HepG2 (cell line): ENCODE measurements around the gene TICAM2. TPM values are rescaled to one million over a fixed set of nuclear protein-coding genes. Genes with fewer than 3 reads are reported as not detected.

Experiments
- ARID2 ChIP-seq: sonication (generic); formaldehyde crosslinking; IDR thresholded peaks from 2 replicates; pipeline ENCODE4 v1.8.1; 2022; ENCODE audit warnings: mild to moderate bottlenecking, missing genetic modification reagents, borderline replicate concordance
- CBX1 ChIP-seq: IDR thresholded peaks from one replicate; pipeline ENCODE4 v1.6.1; 2016; ENCODE audit warnings: antibody characterized with exemption, low read depth
- IKZF4 ChIP-seq: sonication (generic); formaldehyde crosslinking; IDR thresholded peaks from 2 replicates; pipeline ENCODE4 v1.5.1; 2020; ENCODE audit warnings: borderline replicate concordance, mild to moderate bottlenecking, low read depth, missing genetic modification reagents; ENCODE audit errors: not compliant biosample characterization
- NFATC3 ChIP-seq: sonication (generic); formaldehyde crosslinking; IDR thresholded peaks from 2 replicates; pipeline ENCODE4 v1.5.1; 2020; ENCODE audit warnings: mild to moderate bottlenecking, missing genetic modification reagents
- RAD51 ChIP-seq: fragments of 450-650 bp; IDR thresholded peaks from 2 replicates; pipeline ENCODE4 v1.6.1; 2016; ENCODE audit warnings: borderline replicate concordance
- RFX5 ChIP-seq: IDR thresholded peaks from 2 replicates; pipeline ENCODE4 v1.6.1; 2011; ENCODE audit warnings: low read depth, low read length, improper control_type of control experiment
- RFXAP ChIP-seq: sonication (generic); formaldehyde crosslinking; IDR thresholded peaks from 2 replicates; pipeline ENCODE4 v1.4.0; 2020; ENCODE audit warnings: missing genetic modification reagents, borderline replicate concordance
- SALL1 ChIP-seq: sonication (generic); formaldehyde crosslinking; IDR thresholded peaks from 2 replicates; pipeline ENCODE4 v1.8.0; 2022; ENCODE audit warnings: mild to moderate bottlenecking, missing genetic modification reagents
- SCMH1 ChIP-seq: sonication (generic); formaldehyde crosslinking; IDR thresholded peaks from 2 replicates; pipeline ENCODE4 v1.9.0; 2021; ENCODE audit warnings: missing genetic modification reagents, mild to moderate bottlenecking, borderline replicate concordance
- SUZ12 ChIP-seq: fragments of 150-350 bp; IDR thresholded peaks from 2 replicates; pipeline ENCODE4 v1.6.1; 2014; ENCODE audit warnings: low read depth, low read length
- YEATS4 ChIP-seq: sonication (generic); formaldehyde crosslinking; IDR thresholded peaks from 2 replicates; pipeline ENCODE4 v1.4.0; 2020; ENCODE audit warnings: missing genetic modification reagents, borderline replicate concordance
- ZNF124 ChIP-seq: sonication (generic); formaldehyde crosslinking; IDR thresholded peaks from 2 replicates; pipeline ENCODE4 v1.4.0; 2020; ENCODE audit warnings: missing genetic modification reagents
- ZNF317 ChIP-seq: sonication (generic); formaldehyde crosslinking; IDR thresholded peaks from 2 replicates; pipeline ENCODE4 v1.5.0; 2020; ENCODE audit warnings: mild to moderate bottlenecking, missing genetic modification reagents
- ZNF615 ChIP-seq: sonication (generic); formaldehyde crosslinking; IDR thresholded peaks from 2 replicates; pipeline ENCODE4 v1.5.0; 2020; ENCODE audit warnings: mild to moderate bottlenecking, missing genetic modification reagents, borderline replicate concordance
- ZNF761 ChIP-seq: sonication (generic); formaldehyde crosslinking; conservative IDR thresholded peaks from 2 replicates; pipeline ENCODE4 v1.4.0; 2020; ENCODE audit warnings: mild to moderate bottlenecking, missing genetic modification reagents
- polyA plus RNA-seq, 8 experiments: library from polyadenylated mRNA; depleted of rRNA in 3 of 8; stranded (reverse) in 7 of 8; unstranded in 1 of 8; fragments of >200 nt; fragmentation: Illumina TruSeq in 4 of 8; extraction: Trizol in 4 of 8; gene quantifications; 2 replicates each; pipeline versions ENCODE4 v1.2.1 to v1.2.3, GENCODE V29; 2011 to 2016; ENCODE audit warnings: low read depth in 4 of 8, missing spikeins in 1 of 8, mixed read lengths in 1 of 8; ENCODE audit not compliant: insufficient read depth in 1 of 8
- total RNA-seq, 5 experiments: library from RNA; depleted of rRNA; stranded (reverse); fragments of >200 nt; fragmentation: Illumina TruSeq; extraction: Trizol; gene quantifications; 2 replicates each; pipeline ENCODE4 v1.2.3, GENCODE V29; 2016; ENCODE audit warnings: low read depth in 1 of 5
- TF ChIP-seq, protein P1 (sequence below): sonication (generic); formaldehyde crosslinking; IDR thresholded peaks from 2 replicates; pipeline ENCODE4 v1.8.1; 2023; ENCODE audit warnings: mild to moderate bottlenecking, missing genetic modification reagents, borderline replicate concordance
- TF ChIP-seq, protein P2 (sequence below): sonication (generic); formaldehyde crosslinking; IDR thresholded peaks from 2 replicates; pipeline ENCODE4 v1.4.0; 2020; ENCODE audit warnings: missing genetic modification reagents
- TF ChIP-seq, protein P3 (sequence below): sonication (generic); formaldehyde crosslinking; IDR thresholded peaks from 2 replicates; pipeline ENCODE4 v1.8.0; 2022; ENCODE audit warnings: missing genetic modification reagents, mild to moderate bottlenecking, moderate library complexity, borderline replicate concordance
- TF ChIP-seq, protein P4 (sequence below): sonication (generic); formaldehyde crosslinking; IDR thresholded peaks from 2 replicates; pipeline ENCODE4 v1.8.1; 2022; ENCODE audit warnings: low read depth, mild to moderate bottlenecking, missing genetic modification reagents
- TF ChIP-seq, protein P5 (sequence below): IDR thresholded peaks from 2 replicates; pipeline ENCODE4 v1.6.1; 2012; ENCODE audit warnings: inconsistent platforms
- TF ChIP-seq, protein P6 (sequence below): IDR thresholded peaks from 2 replicates; pipeline ENCODE4 v1.6.1; 2016; ENCODE audit warnings: low read depth

Gene TICAM2
- total and polyA plus RNA-seq, 2 of the 13 experiments (the other 11 are each of a cell fraction or from before 2014, with no cell fraction given): 0.04 TPM; not detected in 1

DNA sequence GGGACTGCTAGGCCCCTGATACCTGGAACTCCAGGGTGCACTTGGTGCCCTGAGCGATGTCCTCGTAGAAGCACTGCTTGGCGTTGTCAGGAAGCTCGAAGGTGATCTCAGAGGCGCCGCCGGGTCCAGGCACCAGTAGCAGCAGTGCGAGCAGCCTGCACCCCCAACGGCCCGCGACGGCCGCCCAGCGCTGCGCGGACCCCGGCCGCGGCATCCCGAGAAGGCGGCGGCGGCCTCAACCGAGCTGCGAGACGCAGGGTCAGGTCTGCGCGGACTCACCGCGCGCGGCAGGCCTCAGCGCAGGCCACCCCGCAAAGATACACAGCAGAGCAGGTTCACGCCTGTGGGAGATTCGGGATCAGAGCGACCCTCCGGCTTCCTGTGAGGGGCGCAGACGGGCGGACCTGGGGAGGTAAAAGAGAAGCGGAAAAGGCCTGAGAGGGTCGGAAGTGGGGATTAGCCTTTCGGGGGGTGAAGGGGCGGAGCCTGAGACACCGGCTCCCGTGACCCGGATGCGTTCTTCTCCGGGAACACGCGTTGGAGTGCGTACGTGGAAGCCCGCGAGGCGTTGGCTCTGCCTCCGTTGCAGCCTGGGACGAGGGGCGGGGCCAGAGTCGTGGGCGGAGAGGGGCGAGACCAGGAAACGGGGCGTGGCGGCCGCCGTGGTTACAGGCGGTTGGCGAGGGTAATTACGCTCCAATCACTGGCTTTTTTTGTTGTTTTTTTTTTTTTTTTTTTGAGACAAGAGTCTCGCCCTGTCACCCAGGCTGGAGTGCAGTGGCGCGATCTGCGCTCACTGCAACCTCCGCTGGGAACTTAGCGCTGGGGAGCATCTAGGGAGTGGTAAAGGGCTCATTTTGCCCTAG is 23.5 kb upstream of the TICAM2 start, which contains the start of gene TMED7 (continued):
- TF ChIP-seq SCMH1 (CRISPR knock-in tag) (no peak), RAD51 (no peak), SUZ12 (no peak), NFATC3 (0 out of 2 replicates have a peak, but pooled peaks have one; percentile 59), RFX5 (no peak), RFXAP (CRISPR knock-in tag) (no peak), ZNF124 (CRISPR knock-in tag) (peak; percentile 75; the same call in 1 of the 2 replicates), ZNF761 (CRISPR knock-in tag) (no peak), CBX1 (no peak), YEATS4 (CRISPR knock-in tag) (peak; percentile 98), ZNF615 (CRISPR knock-in tag) (no peak), ZNF317 (CRISPR knock-in tag) (no peak), ARID2 (CRISPR knock-in tag) (no peak), IKZF4 (CRISPR knock-in tag) (peak; percentile 90), SALL1 (CRISPR knock-in tag) (peak; percentile 86)
- TF ChIP-seq, protein P1, sequence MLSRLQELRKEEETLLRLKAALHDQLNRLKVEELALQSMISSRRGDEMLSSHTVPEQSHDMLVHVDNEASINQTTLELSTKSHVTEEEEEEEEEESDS: peak; percentile 73; the same call in 1 of the 2 replicates
- TF ChIP-seq, protein P2, sequence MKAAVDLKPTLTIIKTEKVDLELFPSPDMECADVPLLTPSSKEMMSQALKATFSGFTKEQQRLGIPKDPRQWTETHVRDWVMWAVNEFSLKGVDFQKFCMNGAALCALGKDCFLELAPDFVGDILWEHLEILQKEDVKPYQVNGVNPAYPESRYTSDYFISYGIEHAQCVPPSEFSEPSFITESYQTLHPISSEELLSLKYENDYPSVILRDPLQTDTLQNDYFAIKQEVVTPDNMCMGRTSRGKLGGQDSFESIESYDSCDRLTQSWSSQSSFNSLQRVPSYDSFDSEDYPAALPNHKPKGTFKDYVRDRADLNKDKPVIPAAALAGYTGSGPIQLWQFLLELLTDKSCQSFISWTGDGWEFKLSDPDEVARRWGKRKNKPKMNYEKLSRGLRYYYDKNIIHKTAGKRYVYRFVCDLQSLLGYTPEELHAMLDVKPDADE (CRISPR knock-in tag): no peak
- TF ChIP-seq, protein P3, sequence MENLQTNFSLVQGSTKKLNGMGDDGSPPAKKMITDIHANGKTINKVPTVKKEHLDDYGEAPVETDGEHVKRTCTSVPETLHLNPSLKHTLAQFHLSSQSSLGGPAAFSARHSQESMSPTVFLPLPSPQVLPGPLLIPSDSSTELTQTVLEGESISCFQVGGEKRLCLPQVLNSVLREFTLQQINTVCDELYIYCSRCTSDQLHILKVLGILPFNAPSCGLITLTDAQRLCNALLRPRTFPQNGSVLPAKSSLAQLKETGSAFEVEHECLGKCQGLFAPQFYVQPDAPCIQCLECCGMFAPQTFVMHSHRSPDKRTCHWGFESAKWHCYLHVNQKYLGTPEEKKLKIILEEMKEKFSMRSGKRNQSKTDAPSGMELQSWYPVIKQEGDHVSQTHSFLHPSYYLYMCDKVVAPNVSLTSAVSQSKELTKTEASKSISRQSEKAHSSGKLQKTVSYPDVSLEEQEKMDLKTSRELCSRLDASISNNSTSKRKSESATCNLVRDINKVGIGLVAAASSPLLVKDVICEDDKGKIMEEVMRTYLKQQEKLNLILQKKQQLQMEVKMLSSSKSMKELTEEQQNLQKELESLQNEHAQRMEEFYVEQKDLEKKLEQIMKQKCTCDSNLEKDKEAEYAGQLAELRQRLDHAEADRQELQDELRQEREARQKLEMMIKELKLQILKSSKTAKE (CRISPR knock-in tag): no peak
- TF ChIP-seq, protein P4, sequence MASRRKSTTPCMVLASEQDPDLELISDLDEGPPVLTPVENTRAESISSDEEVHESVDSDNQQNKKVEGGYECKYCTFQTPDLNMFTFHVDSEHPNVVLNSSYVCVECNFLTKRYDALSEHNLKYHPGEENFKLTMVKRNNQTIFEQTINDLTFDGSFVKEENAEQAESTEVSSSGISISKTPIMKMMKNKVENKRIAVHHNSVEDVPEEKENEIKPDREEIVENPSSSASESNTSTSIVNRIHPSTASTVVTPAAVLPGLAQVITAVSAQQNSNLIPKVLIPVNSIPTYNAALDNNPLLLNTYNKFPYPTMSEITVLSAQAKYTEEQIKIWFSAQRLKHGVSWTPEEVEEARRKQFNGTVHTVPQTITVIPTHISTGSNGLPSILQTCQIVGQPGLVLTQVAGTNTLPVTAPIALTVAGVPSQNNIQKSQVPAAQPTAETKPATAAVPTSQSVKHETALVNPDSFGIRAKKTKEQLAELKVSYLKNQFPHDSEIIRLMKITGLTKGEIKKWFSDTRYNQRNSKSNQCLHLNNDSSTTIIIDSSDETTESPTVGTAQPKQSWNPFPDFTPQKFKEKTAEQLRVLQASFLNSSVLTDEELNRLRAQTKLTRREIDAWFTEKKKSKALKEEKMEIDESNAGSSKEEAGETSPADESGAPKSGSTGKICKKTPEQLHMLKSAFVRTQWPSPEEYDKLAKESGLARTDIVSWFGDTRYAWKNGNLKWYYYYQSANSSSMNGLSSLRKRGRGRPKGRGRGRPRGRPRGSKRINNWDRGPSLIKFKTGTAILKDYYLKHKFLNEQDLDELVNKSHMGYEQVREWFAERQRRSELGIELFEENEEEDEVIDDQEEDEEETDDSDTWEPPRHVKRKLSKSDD (CRISPR knock-in tag): no peak
- TF ChIP-seq, protein P5, sequence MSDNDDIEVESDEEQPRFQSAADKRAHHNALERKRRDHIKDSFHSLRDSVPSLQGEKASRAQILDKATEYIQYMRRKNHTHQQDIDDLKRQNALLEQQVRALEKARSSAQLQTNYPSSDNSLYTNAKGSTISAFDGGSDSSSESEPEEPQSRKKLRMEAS: peak; percentile 93
- TF ChIP-seq, protein P6, sequence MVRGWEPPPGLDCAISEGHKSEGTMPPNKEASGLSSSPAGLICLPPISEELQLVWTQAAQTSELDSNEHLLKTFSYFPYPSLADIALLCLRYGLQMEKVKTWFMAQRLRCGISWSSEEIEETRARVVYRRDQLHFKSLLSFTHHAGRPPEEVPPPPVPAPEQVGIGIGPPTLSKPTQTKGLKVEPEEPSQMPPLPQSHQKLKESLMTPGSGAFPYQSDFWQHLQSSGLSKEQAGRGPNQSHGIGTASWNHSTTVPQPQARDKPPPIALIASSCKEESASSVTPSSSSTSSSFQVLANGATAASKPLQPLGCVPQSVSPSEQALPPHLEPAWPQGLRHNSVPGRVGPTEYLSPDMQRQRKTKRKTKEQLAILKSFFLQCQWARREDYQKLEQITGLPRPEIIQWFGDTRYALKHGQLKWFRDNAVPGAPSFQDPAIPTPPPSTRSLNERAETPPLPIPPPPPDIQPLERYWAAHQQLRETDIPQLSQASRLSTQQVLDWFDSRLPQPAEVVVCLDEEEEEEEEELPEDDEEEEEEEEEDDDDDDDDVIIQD (CRISPR knock-in tag): peak; percentile 55; the same call in 1 of the 2 replicates
